Measurements from ENCODE around the gene TWIST1. TPM values are rescaled to one million over a fixed set of nuclear protein-coding genes. Genes with fewer than 3 reads are reported as not detected.

The TWIST1 gene
- total and polyA plus RNA-seq, 2 experiments from 2014 or later: 0.24 TPM

- peak overlapping the region; percentile 66 for H3K4me3 ChIP-seq
Observed at GRCh38 chr7:19118636-19119371, 1.4 kb upstream of the TWIST1 start.

More at GRCh38 chr7:19118636-19119371, 1.4 kb upstream of the TWIST1 start:
- Mint-ChIP-seq H3K27me3 (ENCODE audit: insufficient read depth, low read depth, poor library complexity) (peaks cover 76% of the 10 kb centered on the region), H3K4me3 (peak overlapping the region; percentile 70), H3K4me1 (peaks cover 48% of the 10 kb centered on the region), H3K9me3 (no peaks in the 10 kb centered on the region; the same call in 2 of the 3 replicates), H3K36me3 (ENCODE audit: low read depth) (no peaks in the 10 kb centered on the region), H3K27ac (no peak overlapping the region)
- peak; percentile 80 for DNase-seq (ENCODE audit: low spot score)
- H3K79me2 ChIP-seq (replicated peaks; ENCODE audit: insufficient read depth): no peaks in the 10 kb centered on the region
- H3K36me3 ChIP-seq (ENCODE audit: insufficient read depth): no peaks in the 10 kb centered on the region
- TF ChIP-seq EZH2 (IDR thresholded peaks at IDR 0.05; ENCODE audit: low read depth, unreplicated experiment) (peak; percentile 77), CTCF (conservative IDR thresholded peaks at IDR 0.05; ENCODE audit: low read depth in 2 of 2) (0 out of 4 replicates have a peak, but pooled peaks of 1 of the 2 experiments have one; percentile 11), REST (IDR thresholded peaks at IDR 0.05; ENCODE audit: unreplicated experiment) (no peak)
- peaks cover 90% of the 10 kb centered on the region for H3K27me3 ChIP-seq (ENCODE audit: insufficient read depth)
- H3F3A ChIP-seq (replicated peaks; ENCODE audit: low read depth): peaks cover 9% of the 10 kb centered on the region
- H3K4me2 ChIP-seq: peak overlapping the region; percentile 75
- no peaks in the 10 kb centered on the region for H3K9me2 ChIP-seq (ENCODE audit: insufficient read depth)
- H4K20me1 ChIP-seq (replicated peaks; ENCODE audit: insufficient read depth): 0 out of 2 replicates have a peak, but pooled peaks cover 8% of the 10 kb centered on the region
- peak; percentile 52 for ATAC-seq
- H3K4me1 ChIP-seq (ENCODE audit: insufficient read depth): peaks cover 62% of the 10 kb centered on the region
- H3K27ac ChIP-seq (ENCODE audit: low read depth): no peak overlapping the region
- H2AFZ ChIP-seq: no peak overlapping the region

Data from GM23338 (cell line).